Retina (tissue), 1 donor: Measurements from ENCODE around the gene CRYL1.
"Not testable (repeated sequence)": the region's sequence is repeated elsewhere in the genome, so short reads cannot be mapped to it uniquely, and the experiment has no call there.

Experiments used
- DNase-seq: peaks from one replicate; pipeline ENCODE4 v3.0.0-alpha.2; 2016

Gene CRYL1

GRCh38 chr13:20442798-20443381 is 82.8 kb downstream of the CRYL1 start:
- no peak for DNase-seq

- no peak for DNase-seq
Observed at GRCh38 chr13:20442375-20442774, 83.3 kb downstream of the CRYL1 start.

GRCh38 chr13:20441879-20442278 is 83.8 kb downstream of the CRYL1 start:
- peak; percentile 13 for DNase-seq

- no peak for DNase-seq
Observed at GRCh38 chr13:20441056-20441455, 84.6 kb downstream of the CRYL1 start.

- no peak for DNase-seq
Observed at GRCh38 chr13:20439261-20439660, 86.4 kb downstream of the CRYL1 start.

DNA sequence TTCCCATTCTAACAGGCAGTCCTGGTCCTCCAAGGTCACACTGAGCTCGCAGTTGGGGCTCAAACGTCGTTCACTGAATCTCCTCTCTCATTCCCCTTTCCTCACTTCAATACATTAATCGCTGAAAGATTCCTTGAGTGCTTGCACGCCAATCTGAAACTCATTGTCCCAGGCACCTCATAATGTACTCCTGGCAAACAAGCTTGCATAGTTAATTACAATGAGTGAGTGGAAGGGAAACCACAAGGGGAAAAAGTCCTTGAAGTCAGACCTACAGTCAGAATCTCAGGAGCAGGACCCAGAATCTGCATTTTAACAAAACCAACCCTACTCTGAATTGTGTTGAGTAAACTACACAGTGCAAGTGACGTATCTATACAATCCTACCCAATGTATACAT is 86.9 kb downstream of the CRYL1 start:
- no peak for DNase-seq

DNA sequence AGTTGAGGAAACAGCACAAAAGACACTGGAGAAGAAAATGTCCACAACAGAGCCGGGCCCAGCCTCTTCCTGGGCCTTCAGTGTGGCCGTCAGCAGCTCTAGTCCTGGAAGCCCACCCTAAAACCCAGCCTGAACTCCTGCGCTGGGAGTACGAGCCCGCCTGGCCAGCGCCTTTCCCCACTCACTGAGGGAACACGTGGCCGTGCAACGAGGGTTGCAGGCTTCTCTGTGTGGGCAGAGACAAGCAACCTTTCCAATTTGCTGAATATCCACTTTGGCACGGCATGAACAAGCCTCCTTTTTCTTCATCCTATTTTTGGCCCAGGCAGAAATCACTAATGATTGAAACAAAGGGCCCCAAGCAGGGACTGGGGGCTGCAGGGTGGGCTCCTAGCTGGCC is 89.2 kb downstream of the CRYL1 start:
- DNase-seq, result no peak

GRCh38 chr13:20435616-20436368 is 89.9 kb downstream of the CRYL1 start:
- peak; percentile 81 for DNase-seq

DNA sequence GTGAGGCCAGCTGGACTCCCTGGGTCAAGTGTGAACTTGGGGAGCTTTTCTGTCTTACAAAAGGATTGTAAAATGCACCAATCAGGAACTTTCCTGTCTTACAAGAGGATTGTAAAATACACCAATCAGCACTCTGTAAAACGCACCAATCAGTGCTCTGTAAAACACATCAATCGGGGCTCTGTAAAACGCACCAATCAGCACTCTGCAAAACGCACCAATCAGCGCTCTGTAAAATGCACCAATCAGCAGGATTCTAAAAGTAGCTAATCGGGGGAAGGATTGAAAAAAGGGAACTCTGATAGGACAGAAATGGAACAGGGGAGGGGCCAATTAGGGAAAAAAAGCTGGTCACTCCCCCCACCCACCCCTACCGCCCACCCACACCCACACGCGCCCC is 91.4 kb downstream of the CRYL1 start:
- DNase-seq, result not testable (repeated sequence)

DNA sequence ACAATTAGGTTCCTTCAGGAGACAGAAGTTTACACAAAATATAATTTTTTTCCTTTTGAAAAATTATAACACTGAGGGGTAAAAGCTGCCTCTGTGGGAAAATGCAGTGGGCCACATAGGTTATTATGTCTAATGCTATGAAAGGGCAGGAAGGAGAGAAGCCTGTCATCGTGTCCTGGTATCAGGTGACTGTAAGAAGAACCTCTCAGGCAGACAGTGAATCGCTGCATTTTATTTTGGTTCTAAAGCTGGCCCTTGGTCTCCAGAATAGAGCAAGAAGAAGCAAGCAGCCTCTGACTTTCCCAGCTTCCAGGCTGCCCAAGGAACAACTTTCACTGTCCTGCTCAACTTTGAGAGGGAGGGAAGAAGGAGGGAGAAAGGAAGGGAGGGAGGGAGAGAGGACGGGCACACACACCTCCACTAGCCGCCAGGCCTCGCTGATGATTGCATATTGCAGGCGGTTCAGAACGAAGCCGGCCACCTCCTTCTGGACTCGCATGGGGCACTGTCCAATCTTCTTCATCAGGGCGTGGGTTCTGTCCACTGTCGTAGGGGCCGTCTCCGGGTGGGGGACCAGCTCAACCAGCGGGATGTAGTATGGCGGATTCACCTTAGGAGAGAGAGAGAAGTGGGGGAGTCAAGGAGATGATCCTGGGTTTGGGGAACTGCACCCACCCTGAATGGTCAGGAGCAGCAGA is 93.8 kb downstream of the CRYL1 start:
- no peak for DNase-seq

- DNase-seq, result no peak
Observed at GRCh38 chr13:20431080-20431479, 94.6 kb downstream of the CRYL1 start.

DNA sequence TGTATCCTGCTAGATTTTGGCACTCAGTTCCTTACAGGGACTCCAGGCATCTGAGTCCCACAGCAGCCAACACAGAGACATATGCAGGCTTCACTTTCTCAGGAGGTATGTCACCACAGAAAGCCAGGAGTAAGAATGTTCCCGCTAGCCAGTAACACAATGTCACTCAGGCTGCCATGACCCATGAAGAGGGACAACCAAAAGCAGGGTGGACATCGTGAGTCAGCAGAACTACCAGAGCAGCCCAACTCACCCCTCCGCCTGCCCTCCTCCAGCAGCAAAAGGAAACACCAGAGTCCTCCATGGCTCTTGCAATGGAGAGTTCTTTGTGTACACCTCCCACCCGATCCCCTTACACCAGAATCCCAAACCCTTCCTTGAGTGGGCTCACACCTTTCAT is 95.4 kb downstream of the CRYL1 start:
- no peak for DNase-seq

- DNase-seq, result no peak
Observed at GRCh38 chr13:20429682-20430081, 96.0 kb downstream of the CRYL1 start.

GRCh38 chr13:20428666-20429644 is 96.7 kb downstream of the CRYL1 start:
- DNase-seq, result no peak

- no peak for DNase-seq
Observed at GRCh38 chr13:20426766-20427448, 98.8 kb downstream of the CRYL1 start.

DNA sequence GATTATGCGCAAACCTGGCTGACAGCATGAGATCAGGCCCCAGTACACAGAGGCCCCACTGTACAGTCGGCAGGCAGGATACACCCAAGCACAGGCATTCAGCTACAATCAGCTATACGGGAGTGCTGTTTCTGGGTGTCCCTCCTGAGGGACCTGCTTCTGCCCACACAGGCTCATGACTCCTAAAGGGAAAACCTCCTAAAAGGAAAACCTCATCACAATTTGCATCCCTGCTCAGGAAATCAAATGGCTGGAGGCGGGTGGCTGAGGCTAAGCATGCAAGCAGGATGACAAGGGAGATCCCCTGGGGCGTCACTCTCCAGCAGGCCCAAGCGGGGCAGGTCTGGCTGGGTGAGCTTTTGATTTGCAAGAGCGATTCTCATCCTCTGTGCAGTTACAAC is 99.8 kb downstream of the CRYL1 start:
- DNase-seq, result peak; percentile 61

DNA sequence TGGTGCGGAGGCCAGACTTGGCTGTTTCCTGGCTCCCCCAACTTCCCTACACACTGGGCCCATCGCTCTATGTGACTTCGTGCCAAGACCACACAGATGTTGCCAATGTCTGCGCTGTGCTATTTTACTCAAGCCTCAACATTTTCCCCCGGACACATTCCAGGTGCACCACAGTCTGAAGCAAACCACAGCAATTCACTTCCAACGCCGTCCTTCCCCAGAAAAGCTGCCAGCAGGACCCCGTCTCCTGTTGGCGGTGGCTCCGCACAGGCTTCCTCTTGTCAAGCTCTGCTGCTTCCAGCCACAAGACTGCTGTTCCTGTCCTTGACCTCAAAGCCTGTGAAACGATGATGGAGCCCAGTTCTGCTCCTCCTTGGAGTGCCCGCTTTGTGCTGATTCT is 100.7 kb downstream of the CRYL1 start:
- DNase-seq, result no peak

- no peak for DNase-seq
Observed at GRCh38 chr13:20424559-20424852, 101.2 kb downstream of the CRYL1 start.

- no peak for DNase-seq
Observed at GRCh38 chr13:20422362-20422761, 103.3 kb downstream of the CRYL1 start.

DNA sequence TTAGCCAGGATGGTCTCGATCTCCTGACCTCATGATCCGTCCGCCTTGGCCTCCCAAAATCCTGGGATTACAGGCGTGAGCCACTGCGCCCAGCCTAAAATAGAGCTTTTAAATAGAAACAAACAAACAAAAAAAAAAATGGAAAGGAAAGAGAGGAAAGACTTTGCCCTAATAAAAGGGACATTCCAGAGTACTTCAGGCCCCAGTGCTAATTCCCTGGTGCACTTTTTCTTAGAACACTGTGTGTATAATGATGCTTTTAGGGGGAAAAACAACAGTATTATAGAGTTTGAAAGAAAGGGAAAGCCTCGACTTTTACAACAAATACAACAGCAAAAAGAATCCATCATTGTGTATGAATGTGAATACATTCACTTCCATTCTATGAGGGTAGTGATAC is 104.7 kb downstream of the CRYL1 start:
- DNase-seq, result no peak

GRCh38 chr13:20418953-20419352 is 106.7 kb downstream of the CRYL1 start:
- DNase-seq, result no peak

GRCh38 chr13:20416223-20416745 is 109.4 kb downstream of the CRYL1 start:
- DNase-seq, result no peak
